Measurements from ENCODE around the gene HNF1A. TPM values are rescaled to one million over a fixed set of nuclear protein-coding genes. Genes with fewer than 3 reads are reported as not detected.

Gene HNF1A
- total RNA-seq, 1 donor from 2014 or later = not detected

- no peak for TF ChIP-seq CTCF (IDR thresholded peaks at IDR 0.05; ENCODE audit: unreplicated experiment)
- no peaks in the 10 kb centered on the region for H3K36me3 Mint-ChIP-seq (ENCODE audit: low read depth, unreplicated experiment)
- no peaks in the 10 kb centered on the region for H3K9me3 Mint-ChIP-seq (ENCODE audit: unreplicated experiment)
- DNase-seq (ENCODE audit: low spot score) = no peak
- H3K4me1 Mint-ChIP-seq (ENCODE audit: unreplicated experiment) = no peaks in the 10 kb centered on the region
- H3K4me3 Mint-ChIP-seq (ENCODE audit: unreplicated experiment) = no peak overlapping the region
- H3K27ac Mint-ChIP-seq (ENCODE audit: unreplicated experiment) = no peak overlapping the region
- H3K27me3 Mint-ChIP-seq (ENCODE audit: unreplicated experiment) = peaks cover 8% of the 10 kb centered on the region
Observed at GRCh38 chr12:120992989-120993388, 14.6 kb downstream of the HNF1A start.

- Mint-ChIP-seq H3K9me3 (ENCODE audit: unreplicated experiment) (no peaks in the 10 kb centered on the region), H3K36me3 (ENCODE audit: low read depth, unreplicated experiment) (no peaks in the 10 kb centered on the region), H3K27ac (ENCODE audit: unreplicated experiment) (no peak overlapping the region), H3K4me1 (ENCODE audit: unreplicated experiment) (no peaks in the 10 kb centered on the region), H3K27me3 (ENCODE audit: unreplicated experiment) (peaks cover 10% of the 10 kb centered on the region), H3K4me3 (ENCODE audit: unreplicated experiment) (no peak overlapping the region)
- no peak for DNase-seq (ENCODE audit: low spot score)
- TF ChIP-seq CTCF (IDR thresholded peaks at IDR 0.05; ENCODE audit: unreplicated experiment) = no peak
Observed at GRCh38 chr12:120993496-120993895, 15.2 kb downstream of the HNF1A start.

GRCh38 chr12:120994059-120994458 lies 15.7 kb downstream of the HNF1A start:
- Mint-ChIP-seq H3K4me1 (ENCODE audit: unreplicated experiment) (no peaks in the 10 kb centered on the region), H3K27ac (ENCODE audit: unreplicated experiment) (no peak overlapping the region), H3K27me3 (ENCODE audit: unreplicated experiment) (peaks cover 12% of the 10 kb centered on the region), H3K36me3 (ENCODE audit: low read depth, unreplicated experiment) (no peaks in the 10 kb centered on the region), H3K4me3 (ENCODE audit: unreplicated experiment) (no peak overlapping the region), H3K9me3 (ENCODE audit: unreplicated experiment) (no peaks in the 10 kb centered on the region)
- no peak for DNase-seq (ENCODE audit: low spot score)
- no peak for TF ChIP-seq CTCF (IDR thresholded peaks at IDR 0.05; ENCODE audit: unreplicated experiment)

DNA sequence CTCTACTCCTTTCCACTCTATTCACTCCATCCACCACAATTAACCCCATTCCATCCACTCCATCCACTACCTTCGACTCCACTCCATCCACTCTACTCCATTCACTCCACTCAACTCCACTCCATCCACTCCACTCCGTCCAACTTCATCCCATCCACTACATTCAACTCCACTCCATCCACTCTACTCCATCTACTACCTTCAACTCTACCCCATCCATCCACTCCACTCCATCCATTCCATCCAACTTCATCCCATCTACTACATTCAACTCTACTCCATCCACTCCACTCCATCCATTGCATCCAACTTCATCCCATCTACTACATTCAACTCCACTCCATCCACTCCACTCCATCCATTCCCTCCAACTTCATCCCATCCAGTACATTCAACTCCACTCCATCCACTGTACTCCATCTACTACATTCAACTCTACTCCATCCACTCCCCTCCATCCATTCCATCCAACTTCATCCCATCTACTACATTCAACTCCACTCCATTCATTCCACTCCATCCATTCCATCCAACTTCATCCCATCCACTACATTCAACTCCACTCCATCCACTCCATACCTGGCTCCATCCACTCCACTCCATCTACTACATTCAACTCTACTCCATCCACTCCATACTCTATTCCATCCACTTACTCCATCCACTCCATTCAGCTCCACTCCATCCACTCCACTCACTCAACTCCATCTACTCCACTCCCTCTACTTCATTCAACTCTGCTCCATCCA lies 16.4 kb downstream of the HNF1A start:
- no peaks in the 10 kb centered on the region for H3K9me3 Mint-ChIP-seq (ENCODE audit: unreplicated experiment)
- H3K4me3 Mint-ChIP-seq (ENCODE audit: unreplicated experiment) = no peak overlapping the region

More for the DNA sequence above, 16.4 kb downstream of the HNF1A start:
- no peak for TF ChIP-seq CTCF (IDR thresholded peaks at IDR 0.05; ENCODE audit: unreplicated experiment)
- H3K27me3 Mint-ChIP-seq (ENCODE audit: unreplicated experiment) = peaks cover 13% of the 10 kb centered on the region
- no peak for DNase-seq (ENCODE audit: low spot score)
- no peaks in the 10 kb centered on the region for H3K4me1 Mint-ChIP-seq (ENCODE audit: unreplicated experiment)
- no peak overlapping the region for H3K27ac Mint-ChIP-seq (ENCODE audit: unreplicated experiment)
- H3K36me3 Mint-ChIP-seq (ENCODE audit: low read depth, unreplicated experiment) = no peaks in the 10 kb centered on the region
